HepG2 (cell line): ENCODE data around the gene STAM. TPM values are rescaled to one million over a fixed set of nuclear protein-coding genes. Genes with fewer than 3 reads are reported as not detected.

ENCODE experiments used
- CBFB ChIP-seq: sonication (generic); formaldehyde crosslinking; IDR thresholded peaks from 2 replicates; pipeline ENCODE4 v1.4.0; 2020; ENCODE audit warnings: missing genetic modification reagents
- FOXA3 ChIP-seq: IDR thresholded peaks from 2 replicates; pipeline ENCODE4 v1.6.1; 2016; ENCODE audit warnings: missing genetic modification reagents, missing compliant biosample characterization
- HNRNPLL ChIP-seq: fragments of 200-400 bp; formaldehyde crosslinking; IDR thresholded peaks from 2 replicates; pipeline ENCODE4 v1.6.1; 2017; ENCODE audit warnings: mild to moderate bottlenecking, low read depth, low read length; ENCODE audit not compliant: poor library complexity, severe bottlenecking
- SAP130 ChIP-seq: IDR thresholded peaks from 2 replicates; pipeline ENCODE4 v1.6.1; 2016; ENCODE audit warnings: low read depth
- ZNF292 ChIP-seq: sonication (generic); formaldehyde crosslinking; IDR thresholded peaks from 2 replicates; pipeline ENCODE4 v1.8.1; 2022; ENCODE audit warnings: mild to moderate bottlenecking, low read depth, missing genetic modification reagents, borderline replicate concordance
- ZNF343 ChIP-seq: sonication (generic); formaldehyde crosslinking; IDR thresholded peaks from 2 replicates; pipeline ENCODE4 v1.4.0; 2020; ENCODE audit warnings: mild to moderate bottlenecking, missing genetic modification reagents
- polyA plus RNA-seq, 8 experiments: library from polyadenylated mRNA; depleted of rRNA in 3 of 8; stranded (reverse) in 7 of 8; unstranded in 1 of 8; fragments of >200 nt; fragmentation: Illumina TruSeq in 4 of 8; extraction: Trizol in 4 of 8; gene quantifications; 2 replicates each; pipeline versions ENCODE4 v1.2.1 to v1.2.3, GENCODE V29; 2011 to 2016; ENCODE audit warnings: low read depth in 4 of 8, missing spikeins in 1 of 8, mixed read lengths in 1 of 8; ENCODE audit not compliant: insufficient read depth in 1 of 8
- total RNA-seq, 5 experiments: library from RNA; depleted of rRNA; stranded (reverse); fragments of >200 nt; fragmentation: Illumina TruSeq; extraction: Trizol; gene quantifications; 2 replicates each; pipeline ENCODE4 v1.2.3, GENCODE V29; 2016; ENCODE audit warnings: low read depth in 1 of 5
- TF ChIP-seq, protein P1 (sequence below): IDR thresholded peaks from 2 replicates; pipeline ENCODE4 v1.6.1; 2018; ENCODE audit warnings: missing genetic modification reagents, mild to moderate bottlenecking, missing compliant biosample characterization
- TF ChIP-seq, protein P2 (sequence below): sonication (generic); formaldehyde crosslinking; IDR thresholded peaks from 2 replicates; pipeline ENCODE4 v1.4.0; 2020; ENCODE audit warnings: missing genetic modification reagents; ENCODE audit errors: not compliant biosample characterization
- TF ChIP-seq, protein P3 (sequence below): sonication (generic); formaldehyde crosslinking; IDR thresholded peaks from 2 replicates; pipeline ENCODE4 v1.9.0; 2021; ENCODE audit warnings: missing genetic modification reagents, borderline replicate concordance

Gene STAM
- total and polyA plus RNA-seq, 2 of the 13 experiments (the other 11 are each of a cell fraction or from before 2014, with no cell fraction given): 19.5 to 25.1 TPM

DNA sequence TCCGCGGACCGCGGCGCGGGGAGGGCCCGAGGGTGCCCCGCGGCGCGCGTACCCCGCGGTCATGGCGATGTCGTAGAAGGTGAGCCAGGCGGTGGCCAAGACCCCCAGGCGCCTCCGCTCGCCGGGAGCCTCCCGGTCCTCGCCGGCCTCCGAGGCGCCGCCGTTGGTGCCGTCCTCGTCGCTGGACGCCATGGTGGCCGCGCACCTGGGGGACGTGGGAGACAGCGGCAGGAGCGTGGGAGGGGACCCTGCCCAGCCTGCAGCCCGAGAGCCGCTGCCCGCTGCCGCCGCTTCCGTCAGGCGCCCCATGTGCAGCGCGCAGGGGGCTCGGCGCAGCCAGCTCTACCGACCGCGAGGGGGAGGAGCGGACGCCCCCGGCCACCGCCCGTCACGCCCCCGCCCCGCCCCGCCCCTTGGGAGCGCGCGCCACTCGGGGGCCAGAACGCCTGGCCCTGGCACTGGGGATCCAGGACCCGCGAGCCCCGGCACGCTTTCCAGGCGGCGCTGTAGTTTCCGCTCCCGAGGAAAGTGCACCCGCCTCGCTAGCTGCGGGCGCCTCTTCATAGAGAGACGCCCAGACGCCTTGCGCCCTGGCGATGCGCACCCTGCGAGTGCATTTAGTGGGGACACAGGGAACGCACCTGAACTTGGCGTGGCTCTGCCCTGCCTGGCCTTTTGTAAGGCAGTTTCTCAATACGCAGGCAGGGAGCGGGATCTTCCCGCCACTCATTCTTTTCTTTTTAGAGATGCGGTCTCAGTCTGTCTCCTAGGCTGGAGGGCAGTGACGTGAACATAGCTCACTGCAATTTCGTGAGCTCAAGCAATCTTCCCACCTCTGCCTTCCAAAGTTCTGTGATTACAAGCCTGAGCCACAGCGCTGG, 26.7 kb upstream of the STAM start, which contains the start of gene HACD1 (continued):
- TF ChIP-seq SAP130 (CRISPR knock-in tag): peak; percentile 65
- TF ChIP-seq, protein P1, sequence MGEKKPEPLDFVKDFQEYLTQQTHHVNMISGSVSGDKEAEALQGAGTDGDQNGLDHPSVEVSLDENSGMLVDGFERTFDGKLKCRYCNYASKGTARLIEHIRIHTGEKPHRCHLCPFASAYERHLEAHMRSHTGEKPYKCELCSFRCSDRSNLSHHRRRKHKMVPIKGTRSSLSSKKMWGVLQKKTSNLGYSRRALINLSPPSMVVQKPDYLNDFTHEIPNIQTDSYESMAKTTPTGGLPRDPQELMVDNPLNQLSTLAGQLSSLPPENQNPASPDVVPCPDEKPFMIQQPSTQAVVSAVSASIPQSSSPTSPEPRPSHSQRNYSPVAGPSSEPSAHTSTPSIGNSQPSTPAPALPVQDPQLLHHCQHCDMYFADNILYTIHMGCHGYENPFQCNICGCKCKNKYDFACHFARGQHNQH (CRISPR knock-in tag): peak; percentile 6; the same call in 1 of the 2 replicates
- TF ChIP-seq HNRNPLL: peak; percentile 69
- TF ChIP-seq, protein P2, sequence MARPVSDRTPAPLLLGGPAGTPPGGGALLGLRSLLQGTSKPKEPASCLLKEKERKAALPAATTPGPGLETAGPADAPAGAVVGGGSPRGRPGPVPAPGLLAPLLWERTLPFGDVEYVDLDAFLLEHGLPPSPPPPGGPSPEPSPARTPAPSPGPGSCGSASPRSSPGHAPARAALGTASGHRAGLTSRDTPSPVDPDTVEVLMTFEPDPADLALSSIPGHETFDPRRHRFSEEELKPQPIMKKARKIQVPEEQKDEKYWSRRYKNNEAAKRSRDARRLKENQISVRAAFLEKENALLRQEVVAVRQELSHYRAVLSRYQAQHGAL (CRISPR knock-in tag): no peak
- peak; percentile 9; the same call in 1 of the 2 replicates for TF ChIP-seq FOXA3
- TF ChIP-seq CBFB (CRISPR knock-in tag): no peak
- TF ChIP-seq ZNF343: 0 out of 2 replicates have a peak, but pooled peaks have one; percentile 64
- peak; percentile 63; the same call in 1 of the 2 replicates for TF ChIP-seq ZNF292 (CRISPR knock-in tag)
- TF ChIP-seq, protein P3, sequence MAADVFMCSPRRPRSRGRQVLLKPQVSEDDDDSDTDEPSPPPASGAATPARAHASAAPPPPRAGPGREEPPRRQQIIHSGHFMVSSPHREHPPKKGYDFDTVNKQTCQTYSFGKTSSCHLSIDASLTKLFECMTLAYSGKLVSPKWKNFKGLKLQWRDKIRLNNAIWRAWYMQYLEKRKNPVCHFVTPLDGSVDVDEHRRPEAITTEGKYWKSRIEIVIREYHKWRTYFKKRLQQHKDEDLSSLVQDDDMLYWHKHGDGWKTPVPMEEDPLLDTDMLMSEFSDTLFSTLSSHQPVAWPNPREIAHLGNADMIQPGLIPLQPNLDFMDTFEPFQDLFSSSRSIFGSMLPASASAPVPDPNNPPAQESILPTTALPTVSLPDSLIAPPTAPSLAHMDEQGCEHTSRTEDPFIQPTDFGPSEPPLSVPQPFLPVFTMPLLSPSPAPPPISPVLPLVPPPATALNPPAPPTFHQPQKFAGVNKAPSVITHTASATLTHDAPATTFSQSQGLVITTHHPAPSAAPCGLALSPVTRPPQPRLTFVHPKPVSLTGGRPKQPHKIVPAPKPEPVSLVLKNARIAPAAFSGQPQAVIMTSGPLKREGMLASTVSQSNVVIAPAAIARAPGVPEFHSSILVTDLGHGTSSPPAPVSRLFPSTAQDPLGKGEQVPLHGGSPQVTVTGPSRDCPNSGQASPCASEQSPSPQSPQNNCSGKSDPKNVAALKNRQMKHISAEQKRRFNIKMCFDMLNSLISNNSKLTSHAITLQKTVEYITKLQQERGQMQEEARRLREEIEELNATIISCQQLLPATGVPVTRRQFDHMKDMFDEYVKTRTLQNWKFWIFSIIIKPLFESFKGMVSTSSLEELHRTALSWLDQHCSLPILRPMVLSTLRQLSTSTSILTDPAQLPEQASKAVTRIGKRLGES: no peak
